B cell (primary cell): ENCODE results near the gene PDK1. TPM values are rescaled to one million over a fixed set of nuclear protein-coding genes. Genes with fewer than 3 reads are reported as not detected.

Source experiments
- ATAC-seq: fragments of 200-7000 bp; cut with Tn5 transposase; one replicate; pipeline ENCODE4 v1.10.0; 2021; ENCODE audit warnings: low read depth, mild to moderate bottlenecking, moderate number of reproducible peaks, moderate library complexity
- CTCF ChIA-PET: fragments of 350-600 bp; sonication (Branson Sonifier 250); formaldehyde crosslinking; loops from one replicate; lab custom pipeline; 2021; ENCODE audit warnings: antibody characterized with exemption, inconsistent platforms; lab: Charles Lee
- POLR2A ChIA-PET: fragments of 350-600 bp; sonication (Branson Sonifier 250); formaldehyde crosslinking; loops from one replicate; lab custom pipeline; 2021; ENCODE audit warnings: antibody characterized with exemption; lab: Charles Lee
- DNase-seq: peaks from one replicate; pipeline ENCODE4 v3.0.0; 2013
- H2AFZ ChIP-seq: 2 replicates; pipeline ENCODE4 v1.6.1; 2012; ENCODE audit warnings: mild to moderate bottlenecking, low read depth, low read length; ENCODE audit not compliant: insufficient read depth, poor library complexity, severe bottlenecking
- H3K27ac ChIP-seq, 2 donors: 1 replicate in 1 of 2; 2 replicates in 1 of 2; pipeline ENCODE4 v1.5.1; 2012 to 2013; ENCODE audit warnings: low read length in 2 of 2, mild to moderate bottlenecking in 2 of 2, moderate library complexity in 1 of 2
- H3K27me3 ChIP-seq, 4 experiments: fragments of 200-600 bp in 1 of 4; sonication (generic) in 1 of 4; replicated peaks in 1 of 4; 1 replicate in 2 of 4; 2 replicates in 2 of 4; pipeline versions ENCODE4 v1.6.1 to v1.7.0; 2013 to 2016; ENCODE audit warnings: low read length in 3 of 4, mild to moderate bottlenecking in 2 of 4, mixed read lengths in 1 of 4, moderate library complexity in 1 of 4; ENCODE audit not compliant: insufficient read depth in 4 of 4, control insufficient read depth in 3 of 4; ENCODE audit errors: control extremely low read depth in 1 of 4
- H3K36me3 ChIP-seq, 2 experiments: replicated peaks in 1 of 2; 1 replicate in 1 of 2; 2 replicates in 1 of 2; pipeline versions ENCODE4 v1.6.1 to v1.7.1; 2013; ENCODE audit warnings: low read length in 1 of 2; ENCODE audit not compliant: insufficient read depth in 2 of 2, control insufficient read depth in 1 of 2; ENCODE audit errors: control extremely low read depth in 1 of 2, extremely low read depth in 1 of 2
- H3K4me1 ChIP-seq, 2 donors: fragments of 200-600 bp in 1 of 2; sonication (generic) in 1 of 2; 1 replicate in 1 of 2; 2 replicates in 1 of 2; pipeline versions ENCODE4 v1.5.1 to v1.6.1; 2013 to 2017; ENCODE audit warnings: low read length in 2 of 2; ENCODE audit not compliant: control insufficient read depth in 2 of 2, insufficient read depth in 2 of 2
- H3K4me2 ChIP-seq: replicated peaks from 2 replicates; pipeline ENCODE3; 2012; ENCODE audit warnings: mild to moderate bottlenecking, low read depth, low read length; ENCODE audit not compliant: poor library complexity, severe bottlenecking
- H3K4me3 ChIP-seq, 5 experiments: fragments of 200-600 bp in 1 of 5; sonication (generic) in 1 of 5; 1 replicate in 3 of 5; 2 replicates in 2 of 5; pipeline versions ENCODE4 v1.5.1 to v1.7.0; 2011 to 2016; ENCODE audit warnings: low read length in 4 of 5, mild to moderate bottlenecking in 4 of 5, low read depth in 2 of 5, control low read depth in 1 of 5, moderate library complexity in 1 of 5; ENCODE audit not compliant: insufficient read depth in 1 of 5; ENCODE audit errors: control extremely low read depth in 1 of 5, extremely low read depth in 1 of 5
- H3K79me2 ChIP-seq: fragments of 200-600 bp; sonication (generic); one replicate; pipeline ENCODE4 v1.6.0; 2016; ENCODE audit warnings: low read length; ENCODE audit not compliant: control insufficient read depth, insufficient read depth
- H3K9ac ChIP-seq: fragments of 200-600 bp; sonication (generic); 2 replicates; pipeline ENCODE4 v1.6.1; 2017; ENCODE audit warnings: mild to moderate bottlenecking, low read length, moderate library complexity
- H3K9me3 ChIP-seq, 3 donors: one replicate each; pipeline versions ENCODE4 v1.6.1 to v1.7.1; 2013; ENCODE audit warnings: low read length in 2 of 3; ENCODE audit not compliant: control insufficient read depth in 2 of 3, insufficient read depth in 1 of 3; ENCODE audit errors: control extremely low read depth in 1 of 3
- H4K20me1 ChIP-seq: 2 replicates; pipeline ENCODE4 v1.6.0; 2012; ENCODE audit warnings: mild to moderate bottlenecking, low read length; ENCODE audit not compliant: insufficient read depth, control insufficient read depth, poor library complexity, severe bottlenecking
- H3K27ac Mint-ChIP-seq: one replicate; pipeline ENCODE4 v1.8.0; 2021; ENCODE audit warnings: mixed read lengths
- H3K27me3 Mint-ChIP-seq: one replicate; pipeline ENCODE4 v1.8.0; 2021; ENCODE audit warnings: mixed read lengths
- H3K4me1 Mint-ChIP-seq: one replicate; pipeline ENCODE4 v1.8.0; 2021; ENCODE audit warnings: mixed read lengths
- H3K4me3 Mint-ChIP-seq: one replicate; pipeline ENCODE4 v1.8.0; 2021; ENCODE audit warnings: mixed read lengths
- H3K9me3 Mint-ChIP-seq: one replicate; pipeline ENCODE4 v1.8.0; 2022; ENCODE audit warnings: mixed read lengths; ENCODE audit not compliant: insufficient read depth
- EZH2 ChIP-seq: IDR thresholded peaks from 2 replicates; pipeline ENCODE4 v1.6.1; 2012; ENCODE audit warnings: borderline replicate concordance, low read depth, mild to moderate bottlenecking, moderate library complexity, low read length; ENCODE audit not compliant: insufficient read depth, poor library complexity, severe bottlenecking
- WGBS: methylation state at CpG from one replicate; pipeline ENCODE4 v1.1.5; 2013; ENCODE audit warnings: missing lambda C conversion rate; ENCODE audit not compliant: insufficient coverage; 5-methylcytosine and 5-hydroxymethylcytosine counted together
- intact Hi-C: fragments of 100-400 bp; cut with micrococcal nuclease; formaldehyde crosslinking; loops from one replicate; pipeline ENCODE4 v1.10.0; 2022
- polyA plus RNA-seq: library from polyadenylated mRNA; depleted of rRNA; stranded (reverse); fragments of >200 nt; gene quantifications from 2 replicates; pipeline ENCODE4 v1.2.3, GENCODE V29; 2012
- total RNA-seq, 2 donors: library from RNA; stranded (reverse); fragments of 120-200 nt in 1 of 2; gene quantifications; 1 replicate in 1 of 2; 2 replicates in 1 of 2; pipeline versions ENCODE4 v1.2.3 to v1.2.4, GENCODE V29; 2013 to 2022
- TF ChIP-seq, protein P1 (sequence below): fragments of 200-600 bp; IDR thresholded peaks from one replicate; pipeline ENCODE4 v1.8.0; 2022; ENCODE audit warnings: antibody characterized with exemption, mild to moderate bottlenecking

PDK1 gene
- total and polyA plus RNA-seq, 2 donors (not counting 1 experiment from before 2014, with no cell fraction given), result 12.5 to 25.5 TPM

DNA sequence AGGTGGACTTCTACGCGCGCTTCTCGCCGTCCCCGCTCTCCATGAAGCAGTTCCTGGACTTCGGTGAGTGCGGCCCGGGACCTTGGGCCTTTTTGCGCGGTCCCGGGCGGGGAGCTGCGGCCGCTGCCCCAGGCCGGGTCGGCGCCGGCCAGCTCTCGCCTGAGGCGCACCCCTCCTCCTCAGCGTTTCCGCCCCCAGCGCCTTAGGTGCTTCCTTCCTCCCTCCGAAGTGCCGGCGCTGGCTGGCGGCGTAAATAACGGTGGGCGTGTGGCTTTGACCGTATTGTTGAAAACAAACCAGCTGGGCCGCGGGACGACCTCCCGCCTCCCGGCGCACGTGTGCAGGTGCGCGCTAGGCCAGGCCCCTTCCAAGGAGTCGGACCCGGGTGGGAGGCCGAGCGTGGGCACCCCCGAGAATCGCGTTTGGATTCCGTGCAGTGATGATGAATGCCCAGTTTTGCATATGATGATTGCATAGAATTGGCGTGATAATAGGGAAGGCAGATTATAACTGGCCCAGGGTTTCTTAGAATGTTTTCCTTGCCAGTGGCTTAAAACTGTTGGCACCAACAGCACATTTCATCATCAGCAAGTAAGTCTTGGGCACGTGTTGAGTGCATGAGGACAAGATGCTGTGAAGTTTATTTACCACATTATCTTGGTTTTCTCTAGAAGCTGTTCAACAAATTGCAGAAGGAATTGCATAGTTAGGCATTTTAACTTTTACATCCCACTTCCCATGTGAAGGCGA, 569 bp downstream of the PDK1 start:
- TF ChIP-seq EZH2, result no peak
- TF ChIP-seq, protein P1, sequence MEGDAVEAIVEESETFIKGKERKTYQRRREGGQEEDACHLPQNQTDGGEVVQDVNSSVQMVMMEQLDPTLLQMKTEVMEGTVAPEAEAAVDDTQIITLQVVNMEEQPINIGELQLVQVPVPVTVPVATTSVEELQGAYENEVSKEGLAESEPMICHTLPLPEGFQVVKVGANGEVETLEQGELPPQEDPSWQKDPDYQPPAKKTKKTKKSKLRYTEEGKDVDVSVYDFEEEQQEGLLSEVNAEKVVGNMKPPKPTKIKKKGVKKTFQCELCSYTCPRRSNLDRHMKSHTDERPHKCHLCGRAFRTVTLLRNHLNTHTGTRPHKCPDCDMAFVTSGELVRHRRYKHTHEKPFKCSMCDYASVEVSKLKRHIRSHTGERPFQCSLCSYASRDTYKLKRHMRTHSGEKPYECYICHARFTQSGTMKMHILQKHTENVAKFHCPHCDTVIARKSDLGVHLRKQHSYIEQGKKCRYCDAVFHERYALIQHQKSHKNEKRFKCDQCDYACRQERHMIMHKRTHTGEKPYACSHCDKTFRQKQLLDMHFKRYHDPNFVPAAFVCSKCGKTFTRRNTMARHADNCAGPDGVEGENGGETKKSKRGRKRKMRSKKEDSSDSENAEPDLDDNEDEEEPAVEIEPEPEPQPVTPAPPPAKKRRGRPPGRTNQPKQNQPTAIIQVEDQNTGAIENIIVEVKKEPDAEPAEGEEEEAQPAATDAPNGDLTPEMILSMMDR, result no peak
- Histone ChIP-seq H3K4me2 (peak overlapping the region; percentile 79), H3K79me2 (peaks cover 88% of the 10 kb centered on the region), H3K9me3 (no peaks in the 10 kb centered on the region), H2AFZ (peak overlapping the region; percentile 87), H3K4me1 (peaks cover 20 to 25% of the 10 kb centered on the region in 2 donors), H4K20me1 (peaks cover 30% of the 10 kb centered on the region), H3K27ac (peak overlapping the region; percentile 67 to 92), H3K36me3 (peaks cover 0 to 11% of the 10 kb centered on the region in 2 experiments), H3K4me3 (peak overlapping the region; percentile 72 to 96 (median 86)), H3K27me3 (no peaks in the 10 kb centered on the region), H3K9ac (peak overlapping the region; percentile 84)
- peak; percentile 53 for ATAC-seq
- 0% methylated on average over 49 of the region's 52 CpGs for WGBS
- ChIA-PET POLR2A (no interaction called here), CTCF (interaction anchor here (0.5 to 1.3 kb wide), 2 partner anchors 24 to 39 kb away, joined by 3 read pairs; no protein-coding TSS in a partner anchor)
- peaks cover 32% of the 10 kb centered on the region for H3K4me1 Mint-ChIP-seq
- no peaks in the 10 kb centered on the region for H3K27me3 Mint-ChIP-seq
- peak; percentile 80 for DNase-seq
- peak overlapping the region; percentile 97 for H3K27ac Mint-ChIP-seq
- intact Hi-C loops, result loop anchor here (1.0 to 10.0 kb wide), 8 partner anchors 122 to 1928 kb away; partner anchors contain the start of genes DCAF17, DLX2, GORASP2 and GPR155
- no peaks in the 10 kb centered on the region for H3K9me3 Mint-ChIP-seq
- H3K4me3 Mint-ChIP-seq, result peak overlapping the region; percentile 98

DNA sequence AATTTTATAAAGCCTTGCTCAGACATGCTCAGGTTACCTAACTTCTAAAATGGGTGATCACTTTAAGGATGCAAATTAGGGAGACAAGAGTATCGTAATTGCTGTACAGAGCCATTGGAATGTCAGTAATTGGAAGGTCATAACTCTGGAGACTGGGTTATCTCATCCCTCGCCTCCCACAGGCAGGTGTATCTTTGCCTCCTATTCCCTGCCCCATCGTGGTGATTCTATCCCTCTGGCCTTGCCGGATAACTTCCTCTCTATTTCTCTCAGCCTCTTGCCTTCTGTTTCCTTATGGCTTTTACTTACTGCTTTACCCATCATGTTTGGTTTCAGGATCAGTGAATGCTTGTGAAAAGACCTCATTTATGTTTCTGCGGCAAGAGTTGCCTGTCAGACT, 2.5 kb downstream of the PDK1 start:
- no peak overlapping the region for H3K27ac Mint-ChIP-seq

More for the DNA sequence above, 2.5 kb downstream of the PDK1 start:
- H3K4me1 ChIP-seq, result peaks cover 20 to 25% of the 10 kb centered on the region in 2 donors
- intact Hi-C loops, result loop anchor here (5.0 to 10.0 kb wide), 5 partner anchors 124 to 1926 kb away; partner anchors contain the start of genes DLX2, GPR155, OLA1 and SLC25A12
- peaks cover 77% of the 10 kb centered on the region for H3K79me2 ChIP-seq
- DNase-seq, result no peak
- peaks cover 0 to 20% of the 10 kb centered on the region in 2 experiments for H3K36me3 ChIP-seq
- ChIA-PET CTCF (no interaction called here), POLR2A (no interaction called here)
- peaks cover 32% of the 10 kb centered on the region for H3K4me1 Mint-ChIP-seq
- no peaks in the 10 kb centered on the region for H3K27me3 Mint-ChIP-seq
- H2AFZ ChIP-seq, result no peak overlapping the region
- H3K9me3 Mint-ChIP-seq, result no peaks in the 10 kb centered on the region
- no peak overlapping the region for H3K27ac ChIP-seq
- WGBS, result 97% methylated on average over 4 of the region's 5 CpGs
- no peak for ATAC-seq
- peaks cover 30% of the 10 kb centered on the region for H4K20me1 ChIP-seq
- TF ChIP-seq, protein P1, result no peak
- no peak for TF ChIP-seq EZH2
- no peak overlapping the region for H3K4me2 ChIP-seq
- H3K9me3 ChIP-seq, result no peaks in the 10 kb centered on the region
- H3K9ac ChIP-seq, result no peak overlapping the region
- H3K4me3 ChIP-seq, result no peak overlapping the region
- no peak overlapping the region for H3K4me3 Mint-ChIP-seq
- H3K27me3 ChIP-seq, result no peaks in the 10 kb centered on the region
